Measurements from ENCODE around the gene ADH1A. TPM values are rescaled to one million over a fixed set of nuclear protein-coding genes. Genes with fewer than 3 reads are reported as not detected.

ADH1A gene
- not detected for total RNA-seq
- polyA plus RNA-seq, result not detected

- no peaks in the 10 kb centered on the region for H3K4me1 ChIP-seq (ENCODE audit: insufficient read depth, low read length)
- POLR2A ChIA-PET (ENCODE audit: partially characterized antibody), result no interaction called here
- CTCF ChIA-PET (ENCODE audit: partially characterized antibody), result no interaction called here
- intact Hi-C loops (cut with micrococcal nuclease), result no loop called here
- no peak within 1 kb of the TSS for H3K27ac Mint-ChIP-seq
- no peak within 1 kb of the TSS for H3K4me3 Mint-ChIP-seq
- no peak within 1 kb of the TSS for H3K4me3 ChIP-seq (ENCODE audit: low read length in 2 of 2)
- peaks cover 4 to 28% (median 13%) of the 10 kb centered on the region in 8 donors for H3K9me3 Mint-ChIP-seq
- no peaks in the 10 kb centered on the region for H3K9me3 ChIP-seq (ENCODE audit: control insufficient read depth in 1 of 2, low read length in 2 of 2)
- H3K27me3 Mint-ChIP-seq, result peaks cover 7 to 8% of the 10 kb centered on the region in 2 donors
- no peaks in the 10 kb centered on the region for H3K4me1 Mint-ChIP-seq
- no peak for DNase-seq
- no peaks in the 10 kb centered on the region for H3K36me3 Mint-ChIP-seq
- H3K27ac ChIP-seq (ENCODE audit: low read depth, low read length), result no peak within 1 kb of the TSS
- H3K36me3 ChIP-seq (ENCODE audit: insufficient read depth, low read length), result no peaks in the 10 kb centered on the region
- H3K27me3 ChIP-seq (ENCODE audit: insufficient read depth, low read length), result no peaks in the 10 kb centered on the region
Observed at GRCh38 chr4:99290848-99291786, at the start of gene ADH1A. ADH1A (minus strand) TSS chr4:99290985; CDS start chr4:99290914, 71 bp downstream.

GRCh38 chr4:99339172-99339571 is 48.4 kb upstream of the ADH1A start:
- no peak overlapping the region for H3K27ac ChIP-seq (ENCODE audit: low read depth, low read length)
- H3K36me3 Mint-ChIP-seq, result no peaks in the 10 kb centered on the region
- POLR2A ChIA-PET (ENCODE audit: partially characterized antibody), result no interaction called here

GRCh38 chr4:99336553-99336952 is 45.8 kb upstream of the ADH1A start:
- H3K27ac ChIP-seq (ENCODE audit: low read depth, low read length), result no peak overlapping the region
- peaks cover 0 to 2% (median 0%) of the 10 kb centered on the region in 8 donors for H3K9me3 Mint-ChIP-seq
- POLR2A ChIA-PET (ENCODE audit: partially characterized antibody), result no interaction called here

More at GRCh38 chr4:99339172-99339571, 48.4 kb upstream of the ADH1A start:
- Histone ChIP-seq H3K9me3 (ENCODE audit: control insufficient read depth in 1 of 2, low read length in 2 of 2) (no peaks in the 10 kb centered on the region), H3K4me1 (ENCODE audit: insufficient read depth, low read length) (no peaks in the 10 kb centered on the region), H3K4me3 (ENCODE audit: low read length in 2 of 2) (no peak overlapping the region), H3K27me3 (ENCODE audit: insufficient read depth, low read length) (no peaks in the 10 kb centered on the region), H3K36me3 (ENCODE audit: insufficient read depth, low read length) (no peaks in the 10 kb centered on the region)
- H3K27me3 Mint-ChIP-seq, result peaks cover 6 to 9% of the 10 kb centered on the region in 2 donors
- H3K4me1 Mint-ChIP-seq, result no peaks in the 10 kb centered on the region
- H3K4me3 Mint-ChIP-seq, result no peak overlapping the region
- no peak for DNase-seq
- no peak overlapping the region for H3K27ac Mint-ChIP-seq
- intact Hi-C loops (cut with micrococcal nuclease), result no loop called here
- CTCF ChIA-PET (ENCODE audit: partially characterized antibody), result no interaction called here
- H3K9me3 Mint-ChIP-seq, result no peaks in the 10 kb centered on the region

GRCh38 chr4:99334880-99335279 is 44.1 kb upstream of the ADH1A start:
- ChIA-PET POLR2A (ENCODE audit: partially characterized antibody) (no interaction called here), CTCF (ENCODE audit: partially characterized antibody) (no interaction called here)
- H3K4me3 Mint-ChIP-seq, result no peak overlapping the region
- DNase-seq, result no peak
- no peaks in the 10 kb centered on the region for H3K4me1 Mint-ChIP-seq
- Histone ChIP-seq H3K4me1 (ENCODE audit: insufficient read depth, low read length) (no peaks in the 10 kb centered on the region), H3K27me3 (ENCODE audit: insufficient read depth, low read length) (no peaks in the 10 kb centered on the region), H3K9me3 (ENCODE audit: control insufficient read depth in 1 of 2, low read length in 2 of 2) (no peaks in the 10 kb centered on the region), H3K36me3 (ENCODE audit: insufficient read depth, low read length) (no peaks in the 10 kb centered on the region), H3K27ac (ENCODE audit: low read depth, low read length) (no peak overlapping the region), H3K4me3 (ENCODE audit: low read length in 2 of 2) (no peak overlapping the region)
- intact Hi-C loops (cut with micrococcal nuclease), result no loop called here
- H3K36me3 Mint-ChIP-seq, result no peaks in the 10 kb centered on the region
- no peak overlapping the region for H3K27ac Mint-ChIP-seq
- H3K27me3 Mint-ChIP-seq, result peaks cover 2 to 6% of the 10 kb centered on the region in 2 donors
- peaks cover 0 to 2% (median 0%) of the 10 kb centered on the region in 8 donors for H3K9me3 Mint-ChIP-seq

More at GRCh38 chr4:99336553-99336952, 45.8 kb upstream of the ADH1A start:
- no peak overlapping the region for H3K4me3 Mint-ChIP-seq
- no peaks in the 10 kb centered on the region for H3K9me3 ChIP-seq (ENCODE audit: control insufficient read depth in 1 of 2, low read length in 2 of 2)
- H3K4me1 Mint-ChIP-seq, result no peaks in the 10 kb centered on the region
- peaks cover 6% of the 10 kb centered on the region in 2 donors for H3K27me3 Mint-ChIP-seq
- CTCF ChIA-PET (ENCODE audit: partially characterized antibody), result no interaction called here
- DNase-seq, result no peak
- no peaks in the 10 kb centered on the region for H3K36me3 Mint-ChIP-seq
- intact Hi-C loops (cut with micrococcal nuclease), result no loop called here
- H3K27ac Mint-ChIP-seq, result no peak overlapping the region
- H3K27me3 ChIP-seq (ENCODE audit: insufficient read depth, low read length), result no peaks in the 10 kb centered on the region
- no peak overlapping the region for H3K4me3 ChIP-seq (ENCODE audit: low read length in 2 of 2)
- no peaks in the 10 kb centered on the region for H3K36me3 ChIP-seq (ENCODE audit: insufficient read depth, low read length)
- no peaks in the 10 kb centered on the region for H3K4me1 ChIP-seq (ENCODE audit: insufficient read depth, low read length)

DNA sequence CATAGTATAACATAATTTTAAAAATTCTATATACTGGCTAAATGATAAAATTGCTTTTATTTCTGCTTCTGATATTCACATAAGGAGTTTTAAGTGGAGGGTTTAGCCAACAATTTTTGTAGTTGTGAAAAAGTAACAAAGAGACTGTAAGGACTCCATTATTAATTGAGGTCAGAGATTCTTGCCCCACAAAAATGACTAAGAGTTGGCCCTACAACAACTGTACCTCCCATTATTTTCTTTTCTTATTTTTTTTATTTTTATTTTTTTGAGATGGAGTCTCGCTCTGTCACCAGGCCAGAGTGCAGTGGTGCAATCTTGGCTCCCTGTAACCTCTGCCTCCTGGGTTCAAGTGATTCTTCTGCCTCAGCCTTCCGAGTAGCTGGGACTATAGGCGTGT is 39.9 kb upstream of the ADH1A start:
- POLR2A ChIA-PET (ENCODE audit: partially characterized antibody), result no interaction called here
- no peaks in the 10 kb centered on the region for H3K4me1 Mint-ChIP-seq

GRCh38 chr4:99329876-99330275 is 39.1 kb upstream of the ADH1A start:
- POLR2A ChIA-PET (ENCODE audit: partially characterized antibody), result no interaction called here
- intact Hi-C loops (cut with micrococcal nuclease), result no loop called here
- no peak overlapping the region for H3K27ac Mint-ChIP-seq

More for the DNA sequence above, 39.9 kb upstream of the ADH1A start:
- CTCF ChIA-PET (ENCODE audit: partially characterized antibody), result no interaction called here
- intact Hi-C loops (cut with micrococcal nuclease), result no loop called here
- H3K9me3 Mint-ChIP-seq, result peaks cover 0 to 8% (median under 1%) of the 10 kb centered on the region in 8 donors
- Histone ChIP-seq H3K36me3 (ENCODE audit: insufficient read depth, low read length) (no peaks in the 10 kb centered on the region), H3K27ac (ENCODE audit: low read depth, low read length) (no peak overlapping the region), H3K4me1 (ENCODE audit: insufficient read depth, low read length) (no peaks in the 10 kb centered on the region), H3K4me3 (ENCODE audit: low read length in 2 of 2) (no peak overlapping the region), H3K9me3 (ENCODE audit: control insufficient read depth in 1 of 2, low read length in 2 of 2) (no peaks in the 10 kb centered on the region), H3K27me3 (ENCODE audit: insufficient read depth, low read length) (no peaks in the 10 kb centered on the region)
- no peaks in the 10 kb centered on the region for H3K36me3 Mint-ChIP-seq
- DNase-seq, result no peak
- peaks cover 2 to 6% of the 10 kb centered on the region in 2 donors for H3K27me3 Mint-ChIP-seq
- H3K27ac Mint-ChIP-seq, result no peak overlapping the region
- no peak overlapping the region for H3K4me3 Mint-ChIP-seq

DNA sequence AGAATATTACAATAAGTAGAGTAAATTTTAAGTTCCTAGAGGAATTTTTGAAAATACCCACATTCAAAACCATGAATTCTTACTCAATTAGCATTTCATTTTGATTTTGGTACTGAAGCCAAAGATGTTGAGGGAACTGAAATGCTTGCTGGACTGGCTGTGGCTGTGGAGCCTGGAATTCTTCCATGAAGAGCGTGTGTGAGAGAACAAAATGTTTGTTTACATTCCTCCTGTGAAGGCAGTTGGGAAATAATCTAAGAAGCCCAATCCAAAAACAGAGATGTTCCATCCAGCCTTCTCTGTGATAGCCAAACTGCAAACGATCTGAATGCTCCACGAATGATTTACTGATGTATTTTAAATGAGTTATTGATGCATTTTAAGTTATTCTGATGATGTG is 34.2 kb upstream of the ADH1A start:
- intact Hi-C loops (cut with micrococcal nuclease), result no loop called here
- H3K36me3 Mint-ChIP-seq, result no peaks in the 10 kb centered on the region
- peaks cover 1 to 4% of the 10 kb centered on the region in 2 donors for H3K27me3 Mint-ChIP-seq
- H3K36me3 ChIP-seq (ENCODE audit: insufficient read depth, low read length), result no peaks in the 10 kb centered on the region
- no peak overlapping the region for H3K4me3 ChIP-seq (ENCODE audit: low read length in 2 of 2)
- H3K9me3 ChIP-seq (ENCODE audit: control insufficient read depth in 1 of 2, low read length in 2 of 2), result no peaks in the 10 kb centered on the region
- no peak overlapping the region for H3K27ac Mint-ChIP-seq
- no peaks in the 10 kb centered on the region for H3K27me3 ChIP-seq (ENCODE audit: insufficient read depth, low read length)
- H3K4me1 Mint-ChIP-seq, result no peaks in the 10 kb centered on the region
- H3K4me1 ChIP-seq (ENCODE audit: insufficient read depth, low read length), result no peaks in the 10 kb centered on the region
- H3K4me3 Mint-ChIP-seq, result no peak overlapping the region
- ChIA-PET CTCF (ENCODE audit: partially characterized antibody) (no interaction called here), POLR2A (ENCODE audit: partially characterized antibody) (no interaction called here)
- no peak for DNase-seq
- no peak overlapping the region for H3K27ac ChIP-seq (ENCODE audit: low read depth, low read length)
- peaks cover 0 to 8% (median 0%) of the 10 kb centered on the region in 8 donors for H3K9me3 Mint-ChIP-seq

More at GRCh38 chr4:99329876-99330275, 39.1 kb upstream of the ADH1A start:
- H3K4me3 Mint-ChIP-seq, result no peak overlapping the region
- CTCF ChIA-PET (ENCODE audit: partially characterized antibody), result no interaction called here
- no peak for DNase-seq
- H3K4me1 Mint-ChIP-seq, result no peaks in the 10 kb centered on the region
- Histone ChIP-seq H3K27me3 (ENCODE audit: insufficient read depth, low read length) (no peaks in the 10 kb centered on the region), H3K27ac (ENCODE audit: low read depth, low read length) (no peak overlapping the region), H3K4me3 (ENCODE audit: low read length in 2 of 2) (no peak overlapping the region), H3K36me3 (ENCODE audit: insufficient read depth, low read length) (no peaks in the 10 kb centered on the region), H3K9me3 (ENCODE audit: control insufficient read depth in 1 of 2, low read length in 2 of 2) (no peaks in the 10 kb centered on the region), H3K4me1 (ENCODE audit: insufficient read depth, low read length) (no peaks in the 10 kb centered on the region)
- H3K27me3 Mint-ChIP-seq, result peaks cover 2 to 3% of the 10 kb centered on the region in 2 donors
- H3K36me3 Mint-ChIP-seq, result no peaks in the 10 kb centered on the region
- H3K9me3 Mint-ChIP-seq, result peaks cover 0 to 8% (median under 1%) of the 10 kb centered on the region in 8 donors

Measured in CD4-positive, alpha-beta memory T cell (primary cell).